ENCODE data around the gene SPAG16.
"Not testable (repeated sequence)": the region's sequence is repeated elsewhere in the genome, so short reads cannot be mapped to it uniquely, and the experiment has no call there.

The SPAG16 gene

DNA sequence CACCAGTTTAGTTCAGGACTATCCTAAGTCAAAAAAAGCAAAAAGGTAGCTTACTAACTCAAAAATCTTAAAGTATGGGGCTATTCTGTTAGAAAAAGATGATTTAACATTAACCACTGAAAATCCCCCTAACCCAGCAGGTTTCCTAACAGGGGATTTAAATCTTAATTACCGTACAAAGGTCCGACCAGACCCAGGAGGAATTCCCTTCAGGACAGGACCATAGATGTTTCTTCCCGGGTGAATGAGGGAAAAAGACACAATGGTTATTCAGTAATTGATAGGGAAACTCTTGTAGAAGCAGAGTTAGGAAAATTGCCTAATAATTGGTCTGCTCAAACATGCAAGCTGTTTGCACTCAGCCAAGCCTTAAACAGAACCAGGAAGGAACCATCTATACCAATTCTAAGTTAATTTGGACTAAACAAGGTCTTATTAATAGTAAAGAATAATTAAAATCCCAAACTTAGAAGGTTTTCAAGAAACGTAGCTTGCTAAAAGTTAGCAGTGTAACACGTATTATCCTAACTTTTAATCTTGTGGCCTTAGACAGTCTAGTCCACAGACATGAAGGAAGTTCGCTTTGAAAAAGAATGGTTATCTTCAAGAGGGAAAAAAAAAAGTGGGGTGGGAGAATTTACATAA lies 124.3 kb downstream of the SPAG16 start:
- not testable (repeated sequence) for DNase-seq (ENCODE audit: low read depth, low spot score)

DNA sequence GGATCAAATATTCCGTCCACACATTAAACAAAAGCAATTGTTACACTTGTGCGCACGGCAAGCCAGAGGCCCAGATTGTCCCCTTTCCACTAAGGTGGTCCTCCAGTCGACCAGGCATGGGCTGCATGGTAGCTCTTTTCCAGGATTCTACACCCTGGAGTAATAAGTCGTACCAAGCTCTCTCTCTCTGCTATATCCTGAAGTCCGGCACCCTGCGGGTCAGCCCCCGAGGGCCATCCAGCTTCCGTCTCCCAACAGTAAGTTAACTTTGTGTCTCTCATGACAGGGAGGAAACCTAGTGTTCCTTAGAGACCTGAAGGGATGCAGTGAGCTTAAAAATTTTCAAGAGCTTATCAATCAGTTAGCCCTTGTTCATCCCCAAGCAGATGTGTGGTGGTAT lies 126.4 kb downstream of the SPAG16 start:
- DNase-seq (ENCODE audit: low read depth, low spot score) = not testable (repeated sequence)

DNA sequence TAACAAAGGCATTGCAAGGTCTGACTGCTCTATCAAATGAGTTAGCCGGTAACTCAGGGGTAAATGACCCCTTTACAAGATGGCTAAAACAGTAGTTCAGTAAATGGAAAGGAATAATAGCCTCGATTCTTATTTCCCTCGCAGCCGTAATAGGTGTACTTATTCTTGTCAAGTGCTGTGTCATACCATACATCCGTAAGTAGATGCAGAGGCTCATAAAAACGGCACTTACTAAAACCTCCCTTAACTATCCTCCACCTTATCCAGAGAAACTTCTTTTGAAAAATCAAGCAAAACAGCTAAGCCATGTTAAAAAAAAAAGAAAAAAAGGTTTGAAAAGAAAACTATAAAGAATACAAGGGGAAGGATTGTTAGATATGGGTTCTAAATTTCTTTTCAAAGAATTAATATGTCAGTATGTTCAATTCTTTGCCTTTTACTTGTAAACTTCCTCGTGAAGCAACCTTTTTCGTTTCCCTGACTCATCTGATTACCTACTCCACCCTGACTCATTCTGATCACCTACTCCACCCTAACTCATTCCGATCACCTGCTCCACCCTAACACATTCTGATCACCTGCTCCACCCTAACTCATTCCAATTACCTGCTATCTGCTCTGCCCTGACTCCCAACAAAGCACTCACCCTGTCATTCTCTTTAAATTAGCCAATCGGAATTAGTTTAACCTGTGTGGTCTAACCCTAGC lies 127.5 kb downstream of the SPAG16 start:
- DNase-seq (ENCODE audit: low read depth, low spot score) = no peak

DNA sequence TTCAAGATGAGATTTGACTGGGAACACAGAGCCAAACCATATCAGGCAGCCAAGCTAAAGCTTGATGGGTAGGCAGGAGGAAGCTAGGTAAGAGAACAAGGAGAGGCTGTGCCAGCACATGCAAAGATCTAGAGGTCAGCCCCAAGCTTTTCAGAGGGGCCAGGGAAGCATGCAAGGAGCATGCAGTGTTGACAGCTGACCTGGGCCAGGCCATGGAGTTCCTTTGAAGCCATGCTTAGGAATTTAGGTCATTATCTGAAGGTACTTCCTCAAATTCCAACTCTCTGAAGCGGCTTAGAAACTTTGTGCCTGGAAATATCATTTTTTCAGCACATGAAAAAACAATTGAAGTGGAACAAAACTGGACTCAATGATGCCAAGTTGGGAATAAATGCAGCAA lies 130.8 kb downstream of the SPAG16 start:
- DNase-seq (ENCODE audit: low read depth, low spot score) = no peak

DNA sequence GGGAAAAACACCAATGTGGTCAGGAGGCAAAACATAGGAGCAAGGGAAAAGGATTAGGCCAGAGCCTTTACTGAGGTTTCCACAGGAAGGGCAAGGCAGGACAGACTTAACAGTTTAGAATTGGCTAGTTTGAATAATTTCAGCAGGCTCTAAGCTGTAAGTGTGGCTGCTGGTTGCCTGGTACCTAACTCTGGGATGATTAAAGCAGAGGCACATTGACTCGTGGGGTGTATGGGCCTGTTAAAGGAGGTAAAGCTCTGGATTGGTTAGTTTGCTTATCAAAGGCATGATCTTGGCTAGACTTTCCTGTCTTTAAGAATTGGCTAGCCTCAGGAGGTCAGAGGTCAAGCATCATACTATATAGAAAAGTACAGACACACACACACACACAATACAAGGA lies 132.6 kb downstream of the SPAG16 start:
- peak; percentile 2 for DNase-seq (ENCODE audit: low read depth, low spot score)

DNA sequence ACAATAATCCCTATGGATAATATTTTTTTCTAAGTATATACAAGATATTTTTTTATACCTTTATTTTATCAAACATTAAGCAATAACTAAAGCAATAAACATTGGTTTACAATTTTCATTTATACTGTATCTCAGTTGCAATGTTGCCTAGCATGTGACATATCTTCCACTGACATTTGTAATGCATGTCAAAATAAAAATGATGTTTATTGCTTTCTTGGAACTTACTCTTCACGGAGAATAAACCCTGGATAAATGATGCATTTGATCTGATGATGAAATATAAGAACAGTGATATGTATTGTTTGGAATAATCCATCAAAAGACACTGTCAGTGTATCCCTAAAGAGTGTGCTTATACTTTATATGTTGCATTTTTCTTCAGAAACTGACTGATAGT lies 135.7 kb downstream of the SPAG16 start:
- DNase-seq (ENCODE audit: low read depth, low spot score) = no peak

DNA sequence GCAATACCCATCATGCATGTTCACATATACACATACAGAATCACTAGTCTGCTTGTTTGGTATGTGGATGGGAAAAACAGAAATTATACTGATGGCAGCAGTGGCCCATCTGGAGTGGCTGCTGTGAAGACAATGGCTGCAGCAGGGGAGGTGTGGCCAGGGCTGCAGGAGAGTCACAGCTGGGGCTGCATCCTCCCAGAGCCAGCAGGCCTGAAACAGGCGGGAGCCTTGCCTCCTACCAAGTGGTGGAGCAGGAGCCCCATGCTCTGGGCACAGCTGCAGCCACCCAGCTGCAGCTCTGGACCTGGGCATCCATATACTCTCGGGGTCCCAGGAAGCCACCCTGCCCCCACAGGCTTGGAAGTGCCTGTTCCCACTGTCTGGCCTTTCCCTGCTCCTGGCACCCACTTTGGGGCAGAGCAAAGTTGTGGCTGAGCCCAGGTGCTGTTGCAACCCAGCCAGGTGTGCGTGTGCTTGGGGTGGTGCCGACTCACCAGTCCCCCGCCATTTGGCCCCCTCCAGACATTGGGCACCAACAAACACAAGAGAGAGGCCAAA lies 136.6 kb downstream of the SPAG16 start:
- no peak for DNase-seq (ENCODE audit: low read depth, low spot score)

DNA sequence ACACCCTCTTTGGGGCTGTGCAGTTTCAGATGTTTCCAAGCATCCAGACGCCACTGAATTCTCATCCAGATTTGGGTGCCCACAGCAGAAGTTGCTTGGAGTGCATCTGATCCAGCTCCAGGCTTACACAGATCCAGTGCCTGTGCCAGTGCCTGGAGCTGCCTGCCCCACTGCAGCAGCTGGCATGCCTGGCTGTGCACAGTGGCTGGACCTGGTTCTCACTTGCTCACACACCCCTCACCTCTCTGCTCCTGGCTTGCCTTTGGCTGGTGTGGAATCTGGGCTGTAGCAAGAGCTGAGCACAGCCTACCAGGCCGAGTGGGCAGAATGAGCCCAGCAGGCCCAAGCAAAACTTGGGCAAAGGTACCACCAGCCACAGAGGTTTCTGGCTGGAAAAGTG lies 137.9 kb downstream of the SPAG16 start:
- no peak for DNase-seq (ENCODE audit: low read depth, low spot score)

DNA sequence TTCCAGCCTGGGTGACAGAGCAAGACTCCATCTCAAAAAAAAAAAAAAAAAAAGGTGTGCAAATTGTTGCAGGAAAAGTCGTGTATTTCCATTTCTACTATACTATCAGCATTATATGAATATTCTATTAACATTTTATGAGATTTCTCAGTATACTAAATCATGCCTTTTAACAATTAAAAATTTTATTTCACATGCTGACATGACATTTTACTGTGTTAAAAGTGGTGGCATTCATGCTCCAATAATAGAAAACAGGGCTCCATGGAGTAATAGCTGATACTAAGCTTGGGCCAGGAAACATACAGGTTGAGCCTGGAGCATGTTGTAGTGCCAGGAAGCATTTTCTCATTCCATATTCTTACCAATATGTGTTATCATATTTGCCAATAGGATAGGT lies 141.4 kb downstream of the SPAG16 start:
- DNase-seq (ENCODE audit: low read depth, low spot score) = no peak

DNA sequence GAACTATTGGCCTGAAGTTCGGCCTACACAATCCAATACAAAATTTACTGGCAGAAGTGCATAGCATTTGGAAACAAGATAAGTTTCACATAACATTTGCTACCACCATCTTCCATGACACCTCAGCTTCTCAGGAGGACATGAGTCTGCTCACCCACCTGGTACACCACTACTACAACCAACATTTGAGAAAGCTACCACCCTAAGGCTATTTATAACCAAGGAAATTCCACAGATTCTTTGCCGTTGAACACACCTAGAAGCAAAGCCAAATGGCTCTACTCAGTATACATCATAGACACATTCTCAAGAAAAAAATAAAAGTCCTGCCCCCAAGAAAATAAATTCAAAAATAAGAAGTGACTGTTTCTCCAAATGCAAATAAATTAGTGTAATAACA lies 145.3 kb downstream of the SPAG16 start:
- DNase-seq (ENCODE audit: low read depth, low spot score) = peak; percentile 33

DNA sequence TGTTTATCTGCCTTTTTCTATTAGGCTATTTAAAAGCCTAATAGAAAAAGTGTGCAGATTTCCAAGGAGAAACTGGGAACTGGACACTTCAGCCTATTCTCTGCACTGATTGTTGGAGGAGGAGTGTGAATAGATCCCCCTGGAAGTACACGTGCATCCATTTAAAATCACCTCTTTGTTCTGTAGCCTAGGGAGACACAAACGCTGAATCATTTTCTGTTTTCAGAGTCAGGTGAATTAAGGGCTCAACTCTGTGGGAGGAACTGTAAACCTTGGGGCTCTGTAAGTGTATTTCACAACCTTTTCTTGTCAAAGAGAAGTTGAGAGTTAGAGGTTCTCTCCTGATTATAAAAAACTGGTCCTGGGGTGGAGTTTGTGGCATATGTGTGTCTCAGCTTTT lies 159.7 kb downstream of the SPAG16 start:
- no peak for DNase-seq (ENCODE audit: low read depth, low spot score)

DNA sequence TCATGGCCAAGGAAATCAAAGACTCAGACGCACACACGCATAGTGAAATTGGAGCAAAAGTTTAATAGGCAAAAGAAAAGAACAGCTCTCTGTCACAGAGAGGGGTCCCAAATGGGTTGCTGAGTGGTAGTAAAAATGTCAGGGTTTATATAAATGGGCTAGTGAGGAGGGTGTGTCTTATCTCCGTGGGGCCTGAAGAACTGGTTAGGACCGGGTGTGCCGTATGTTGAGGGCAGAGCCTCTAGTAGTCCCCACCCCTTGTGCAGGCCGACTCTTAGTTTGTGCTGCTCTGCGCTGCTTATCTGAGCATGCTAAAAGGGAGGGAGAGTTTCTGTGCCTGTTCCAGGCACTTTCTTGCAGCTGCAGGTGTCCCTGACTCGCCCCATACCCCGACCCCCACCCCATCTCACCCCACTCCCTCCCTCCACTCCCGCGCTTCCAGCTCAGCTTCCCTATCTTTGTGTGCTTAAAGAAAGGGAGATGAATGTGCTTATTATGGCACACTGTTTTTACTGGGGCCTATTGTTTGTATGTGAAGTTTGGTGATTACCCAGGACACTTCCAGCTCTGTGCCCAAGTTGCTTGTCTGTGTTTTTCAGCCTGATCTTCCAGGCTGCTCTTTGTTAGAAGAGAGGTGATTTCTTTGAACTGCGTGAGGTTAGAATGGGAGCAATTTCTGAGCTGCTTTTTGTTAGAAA lies 167.4 kb downstream of the SPAG16 start:
- DNase-seq (ENCODE audit: low read depth, low spot score) = peak; percentile 2

DNA sequence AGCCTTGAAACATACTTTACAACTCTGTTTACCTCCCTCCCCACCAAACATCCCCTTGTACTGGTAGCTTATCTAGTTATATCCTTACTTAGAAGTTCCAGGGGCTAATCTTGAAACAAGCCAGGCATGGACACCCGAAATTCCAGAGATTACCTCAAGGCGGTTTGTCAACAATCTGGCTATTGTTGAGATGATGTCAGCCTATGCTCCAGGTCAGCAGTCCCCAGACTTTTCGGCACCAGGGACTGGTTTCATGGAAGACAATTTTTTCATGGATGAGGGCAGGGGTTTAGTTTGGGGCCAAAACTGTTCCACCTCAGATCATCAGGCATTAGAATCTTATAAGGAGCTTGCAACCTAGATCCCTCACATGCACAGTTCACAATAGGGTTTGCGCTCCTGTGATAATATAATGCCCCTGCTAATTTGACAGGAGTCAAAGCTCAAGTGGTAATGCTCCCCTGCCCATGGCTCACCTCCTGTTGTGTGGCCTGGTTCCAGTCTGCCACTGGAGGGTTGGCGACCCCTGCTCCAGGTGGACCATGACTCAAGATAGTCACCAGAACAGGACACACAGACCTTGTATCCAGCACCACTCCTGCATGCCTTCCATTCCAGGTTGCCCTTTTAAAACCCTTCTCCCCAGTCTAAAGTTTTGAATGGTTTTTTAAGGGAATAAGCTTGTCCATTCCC lies 171.2 kb downstream of the SPAG16 start:
- peak; percentile 24 for DNase-seq (ENCODE audit: low read depth, low spot score)

DNA sequence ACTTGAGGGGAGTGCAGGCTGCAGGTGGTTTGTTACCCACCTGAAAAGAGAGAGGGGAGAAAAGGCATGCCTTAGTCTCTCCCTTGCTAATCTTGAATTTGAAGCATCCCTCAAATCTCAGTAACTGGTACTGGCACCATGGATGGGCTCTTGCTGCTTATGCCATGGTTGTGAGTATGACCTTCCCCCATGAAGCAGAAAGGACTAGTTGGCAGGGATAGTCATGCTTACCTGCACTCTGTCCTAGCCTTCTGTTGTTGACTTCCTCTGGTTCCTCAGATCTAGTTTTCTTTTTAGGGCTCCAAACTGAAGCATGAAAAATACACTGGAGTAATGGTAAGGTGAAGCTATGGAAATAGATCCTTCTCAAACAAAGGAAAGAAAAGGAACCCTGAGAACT lies 191.2 kb downstream of the SPAG16 start:
- peak; percentile 11 for DNase-seq (ENCODE audit: low read depth, low spot score)

DNA sequence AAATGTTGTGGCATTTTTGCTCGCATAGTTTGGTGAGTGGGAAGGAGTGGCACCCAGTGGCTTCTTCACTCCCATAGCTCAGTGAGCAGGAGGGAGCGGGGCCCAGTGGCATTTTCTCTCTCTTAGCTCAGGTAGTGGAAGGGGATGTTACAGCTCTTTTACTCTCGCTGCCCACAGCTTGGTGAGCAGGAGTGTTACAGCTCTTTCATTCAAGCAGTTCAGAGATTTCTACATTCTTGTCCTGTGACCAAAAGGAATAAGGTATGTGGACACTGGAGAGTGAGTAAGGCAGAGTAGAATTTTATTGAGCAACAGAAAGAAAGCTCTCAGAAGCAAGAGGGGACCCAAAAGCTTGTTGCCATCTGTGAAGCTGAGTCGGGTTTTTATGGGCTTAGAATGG lies 192.4 kb downstream of the SPAG16 start:
- peak; percentile 23 for DNase-seq (ENCODE audit: low read depth, low spot score)

DNA sequence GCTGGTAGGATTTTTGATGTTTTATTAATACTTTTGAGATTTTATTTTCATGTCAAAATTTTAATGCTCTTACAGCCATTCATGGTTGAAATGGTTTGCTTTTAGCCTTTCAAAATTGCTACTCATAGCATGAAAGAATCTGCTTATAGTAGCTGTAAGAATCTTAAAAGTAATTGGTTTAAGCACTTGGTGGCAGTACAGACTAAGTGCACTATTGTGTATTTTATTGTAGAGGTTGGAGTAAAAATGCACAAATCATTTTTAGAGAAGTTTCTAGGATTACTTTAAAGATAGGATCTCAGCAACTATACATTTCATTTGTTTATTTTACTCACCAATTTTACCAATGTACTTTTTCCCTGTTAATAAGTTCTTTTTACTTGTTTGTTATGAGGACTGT lies 205.8 kb downstream of the SPAG16 start:
- DNase-seq (ENCODE audit: low read depth, low spot score) = no peak

DNA sequence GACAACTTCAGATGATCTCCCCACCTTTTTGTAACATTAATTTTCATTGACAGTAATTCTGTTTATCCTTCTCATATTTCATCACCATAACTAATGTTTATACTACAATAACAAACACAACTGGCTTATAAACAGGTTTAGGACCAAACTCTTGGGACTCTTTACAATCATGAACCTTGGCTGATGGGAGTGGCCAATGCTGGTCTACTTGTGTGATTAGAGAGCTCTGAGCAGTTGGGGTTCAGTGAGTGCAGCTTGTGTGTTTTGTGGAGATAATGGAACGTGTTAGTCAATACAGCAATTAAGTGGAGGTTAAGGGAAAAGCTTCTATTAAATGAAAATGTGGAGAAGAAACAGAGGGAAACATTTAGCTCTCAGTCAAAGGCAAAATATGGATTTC lies 207.1 kb downstream of the SPAG16 start:
- no peak for DNase-seq (ENCODE audit: low read depth, low spot score)

DNA sequence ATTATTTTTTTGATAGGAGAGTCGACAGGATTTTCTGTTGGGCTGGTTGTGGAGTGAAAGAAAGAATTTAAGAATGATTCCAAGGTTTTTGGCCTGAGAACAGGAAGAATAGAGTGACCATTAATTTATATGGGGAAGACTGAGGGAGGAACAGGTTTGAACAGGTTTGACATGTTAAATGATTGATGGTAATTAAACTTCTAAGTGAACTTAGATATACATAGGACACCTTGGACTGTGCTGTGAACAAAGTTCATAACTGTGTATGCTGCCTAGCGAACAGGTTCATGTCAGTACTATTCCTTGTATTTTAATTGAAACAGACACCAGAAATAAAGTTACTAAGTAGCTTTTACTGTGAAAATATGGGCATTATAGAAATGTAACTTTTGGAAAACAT lies 212.0 kb downstream of the SPAG16 start:
- no peak for DNase-seq (ENCODE audit: low read depth, low spot score)

DNA sequence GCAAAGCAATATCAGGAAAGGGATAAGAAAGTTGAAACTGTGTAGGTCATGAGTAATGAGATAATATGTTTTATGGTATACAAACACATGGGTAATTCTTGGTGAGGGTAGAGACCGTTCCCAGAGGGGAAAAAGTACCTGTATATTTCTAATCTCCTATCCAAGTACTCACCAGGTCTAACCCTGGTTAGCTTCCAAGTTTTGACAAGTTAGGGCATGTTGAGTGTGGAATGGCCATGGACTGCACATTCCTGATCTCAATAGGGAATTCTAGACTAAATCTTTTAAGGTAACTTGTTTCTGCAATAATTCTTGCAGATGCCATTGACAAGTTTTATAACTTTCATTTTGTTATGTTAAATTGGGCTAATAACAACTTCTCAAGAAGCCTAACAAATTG lies 216.6 kb downstream of the SPAG16 start:
- DNase-seq (ENCODE audit: low read depth, low spot score) = peak; percentile 8

DNA sequence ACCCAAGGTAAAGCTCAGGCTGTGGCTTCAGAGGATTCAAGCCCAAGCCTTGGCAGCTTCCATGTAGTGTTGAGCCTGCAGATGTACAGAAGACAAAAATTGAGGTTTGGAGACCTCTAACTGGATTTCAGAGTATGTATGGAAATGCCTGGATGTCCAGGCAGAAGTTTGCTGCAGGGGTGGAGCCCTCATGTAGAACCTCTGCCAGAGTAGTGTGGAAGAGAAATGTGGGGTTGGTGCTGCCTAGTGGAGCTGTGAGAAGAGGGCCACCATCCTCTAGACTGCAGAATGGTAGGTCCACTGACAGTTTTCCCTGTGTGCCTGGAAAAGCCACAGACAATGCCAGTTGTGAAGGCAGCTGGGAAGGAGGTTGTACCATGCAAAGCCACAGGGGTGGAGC lies 239.9 kb downstream of the SPAG16 start:
- no peak for DNase-seq (ENCODE audit: low read depth, low spot score)

DNA sequence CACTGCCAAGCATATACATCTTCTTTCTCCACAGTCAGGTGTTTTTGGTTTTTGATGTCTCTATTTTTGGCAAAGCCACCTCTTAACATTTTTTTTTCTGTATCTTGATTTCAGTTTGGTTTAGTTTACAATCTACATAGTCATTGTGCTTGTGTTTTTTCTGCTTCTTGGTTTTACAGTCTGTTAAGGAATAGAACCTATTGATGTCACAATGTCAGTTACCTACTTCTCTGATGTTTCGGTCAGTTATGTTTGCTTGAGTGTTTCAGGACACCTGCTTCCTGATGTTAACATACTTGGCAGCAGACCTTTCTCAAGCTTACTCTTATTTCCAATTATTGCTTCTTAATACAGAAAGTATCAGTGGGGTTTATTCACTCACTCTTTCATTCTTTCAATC lies 253.3 kb downstream of the SPAG16 start:
- DNase-seq (ENCODE audit: low read depth, low spot score) = no peak

DNA sequence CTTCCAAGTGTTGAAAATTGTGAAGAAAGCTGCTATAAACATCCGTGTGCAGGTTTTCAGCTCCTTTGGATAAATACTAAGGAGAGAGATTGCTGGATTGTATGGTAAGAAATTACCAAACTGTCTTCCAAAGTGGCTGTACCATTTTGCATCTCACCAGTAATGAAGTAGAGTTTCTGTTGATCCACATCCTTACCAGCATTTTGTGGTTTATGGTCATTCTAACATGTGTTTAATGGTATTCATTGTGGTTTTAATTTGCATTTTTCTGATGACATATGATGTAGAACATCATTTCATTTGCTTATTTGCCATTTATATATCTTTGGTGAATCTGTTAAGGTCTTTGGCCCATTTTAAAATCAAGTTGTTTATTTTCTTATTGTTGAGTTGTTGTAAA lies 260.7 kb downstream of the SPAG16 start:
- peak; percentile 6 for DNase-seq (ENCODE audit: low read depth, low spot score)
